PC-3 (cell line): ENCODE data around the gene SIM2. TPM values are rescaled to one million over a fixed set of nuclear protein-coding genes. Genes with fewer than 3 reads are reported as not detected.
A peak's percentile ranks its signal among the peaks of the same experiment; 100 is the strongest.

ENCODE experiments used
- ATAC-seq: fragments of 200-7000 bp; cut with Tn5 transposase; 2 replicates; pipeline ENCODE4 v1.9.1; 2020; ENCODE audit warnings: mild to moderate bottlenecking, moderate library complexity
- BruUV-seq: library from RNA; stranded (reverse); fragments of 400-500 nt; replicated peaks from 2 replicates; lab custom pipeline; 2021; lab: Mats Ljungman, UMichigan
- CTCF ChIA-PET: fragments of 300-600 bp; sonication (Branson Sonifier 250); formaldehyde crosslinking; loops from one replicate; lab custom pipeline; 2022; ENCODE audit warnings: antibody characterized with exemption; lab: Charles Lee
- POLR2A ChIA-PET: fragments of 300-600 bp; sonication (Branson Sonifier 250); formaldehyde crosslinking; loops from one replicate; lab custom pipeline; 2022; ENCODE audit warnings: antibody characterized with exemption; ENCODE audit not compliant: unreplicated experiment; lab: Charles Lee
- DNase-seq: peaks from one replicate; pipeline ENCODE4 v3.0.0-alpha.2; 2015
- H2AFZ ChIP-seq: fragments of 300-600 bp; sonication (generic); 2 replicates; pipeline ENCODE4 v1.6.0; 2016; ENCODE audit warnings: antibody characterized with exemption, low read length
- H3F3A ChIP-seq: fragments of 300-600 bp; sonication (generic); one replicate; pipeline ENCODE4 v1.6.0; 2017; ENCODE audit warnings: antibody characterized with exemption, low read length, control low read depth, mild to moderate bottlenecking; ENCODE audit not compliant: unreplicated experiment
- H3K27ac ChIP-seq: fragments of 300-600 bp; sonication (generic); 2 replicates; pipeline ENCODE4 v1.5.1; 2016; ENCODE audit warnings: mild to moderate bottlenecking, low read length
- H3K27me3 ChIP-seq: fragments of 300-600 bp; sonication (generic); 2 replicates; pipeline ENCODE4 v1.6.1; 2016; ENCODE audit warnings: low read length, mixed read lengths
- H3K36me3 ChIP-seq: fragments of 300-600 bp; sonication (generic); 2 replicates; pipeline ENCODE4 v1.6.1; 2016; ENCODE audit warnings: low read depth, mixed run types, low read length, mixed read lengths
- H3K4me1 ChIP-seq: fragments of 300-600 bp; sonication (generic); 2 replicates; pipeline ENCODE4 v1.5.1; 2016; ENCODE audit warnings: low read length; ENCODE audit not compliant: insufficient read depth
- H3K4me2 ChIP-seq: fragments of 300-600 bp; sonication (generic); 2 replicates; pipeline ENCODE4 v1.6.0; 2016; ENCODE audit warnings: low read length
- H3K4me3 ChIP-seq: fragments of 300-600 bp; sonication (generic); 2 replicates; pipeline ENCODE4 v1.5.1; 2016; ENCODE audit warnings: mild to moderate bottlenecking, low read length, mixed read lengths
- H3K79me2 ChIP-seq: fragments of 300-600 bp; sonication (generic); 2 replicates; pipeline ENCODE4 v1.6.1; 2017; ENCODE audit warnings: low read length, mixed read lengths
- H3K9ac ChIP-seq: fragments of 300-600 bp; sonication (generic); 2 replicates; pipeline ENCODE4 v1.6.0; 2016; ENCODE audit warnings: mild to moderate bottlenecking, low read length
- H3K9me2 ChIP-seq: fragments of 300-600 bp; sonication (generic); replicated peaks from 2 replicates; pipeline ENCODE4 v1.6.1; 2016; ENCODE audit warnings: mixed run types, low read length, mixed read lengths
- H3K9me3 ChIP-seq: fragments of 300-600 bp; sonication (generic); 2 replicates; pipeline ENCODE4 v1.6.1; 2016; ENCODE audit warnings: low read length, mixed read lengths
- H4K20me1 ChIP-seq: fragments of 300-600 bp; sonication (generic); 2 replicates; pipeline ENCODE4 v1.6.1; 2016; ENCODE audit warnings: low read length, mixed read lengths
- CTCF ChIP-seq: fragments of 300-600 bp; sonication (generic); conservative IDR thresholded peaks from 2 replicates; pipeline ENCODE4 v1.5.1; 2017; ENCODE audit warnings: antibody characterized with exemption, low read depth, mild to moderate bottlenecking, low read length
- EZH2 ChIP-seq: fragments of 300-600 bp; sonication (generic); IDR thresholded peaks from one replicate; pipeline ENCODE4 v1.6.1; 2017; ENCODE audit warnings: antibody characterized with exemption, mild to moderate bottlenecking, low read length; ENCODE audit not compliant: unreplicated experiment
- EZH2phosphoT487 ChIP-seq: fragments of 300-600 bp; sonication (generic); IDR thresholded peaks from 2 replicates; pipeline ENCODE4 v1.6.1; 2018; ENCODE audit warnings: mild to moderate bottlenecking, antibody characterized with exemption, low read length, borderline replicate concordance
- intact Hi-C: fragments of 100-400 bp; cut with micrococcal nuclease; formaldehyde crosslinking; loops from 2 replicates; pipeline ENCODE4 v1.9.0; 2023
- total RNA-seq: library from RNA; depleted of rRNA; stranded (reverse); fragments of >200 nt; gene quantifications from 2 replicates; pipeline ENCODE4 v1.2.3, GENCODE V29; 2014

SIM2 gene
- total RNA-seq, 1 experiment from 2014 or later, result 71.2 TPM

- BruUV-seq, result no TSS peak
- ChIA-PET POLR2A (no interaction called here), CTCF (no interaction called here)
- no peaks in the 10 kb centered on the region for H3K79me2 ChIP-seq
- H4K20me1 ChIP-seq, result no peaks in the 10 kb centered on the region
- ATAC-seq (no peak), DNase-seq (no peak)
- H3K4me1 ChIP-seq, result peaks cover 9% of the 10 kb centered on the region; the same call in 1 of the 2 replicates
- intact Hi-C loops, result no loop called here
- H3F3A ChIP-seq, result no peaks in the 10 kb centered on the region
- no peaks in the 10 kb centered on the region for H3K36me3 ChIP-seq
- no peak overlapping the region for H2AFZ ChIP-seq
- no peaks in the 10 kb centered on the region for H3K9me2 ChIP-seq
- no peak for TF ChIP-seq EZH2phosphoT487
- no peak for TF ChIP-seq EZH2
- no peak for TF ChIP-seq CTCF
- no peaks in the 10 kb centered on the region for H3K27me3 ChIP-seq
- no peak overlapping the region for H3K4me3 ChIP-seq
- no peak overlapping the region for H3K9ac ChIP-seq
- no peak overlapping the region for H3K27ac ChIP-seq
- H3K4me2 ChIP-seq, result no peak overlapping the region
- H3K9me3 ChIP-seq, result no peaks in the 10 kb centered on the region
Measured at GRCh38 chr21:36768496-36768895, 69.6 kb downstream of the SIM2 start.

GRCh38 chr21:36769051-36769839, 70.3 kb downstream of the SIM2 start:
- H3K4me2 ChIP-seq, result no peak overlapping the region
- CTCF ChIA-PET, result no interaction called here
- no peak overlapping the region for H3K9ac ChIP-seq
- no peaks in the 10 kb centered on the region for H3F3A ChIP-seq
- DNase-seq, result no peak
- no peak overlapping the region for H3K27ac ChIP-seq
- BruUV-seq, result no TSS peak
- no peaks in the 10 kb centered on the region for H3K9me3 ChIP-seq
- TF ChIP-seq CTCF (no peak), EZH2phosphoT487 (no peak), EZH2 (no peak)
- H2AFZ ChIP-seq, result no peak overlapping the region
- no peaks in the 10 kb centered on the region for H3K36me3 ChIP-seq
- H3K9me2 ChIP-seq, result no peaks in the 10 kb centered on the region
- POLR2A ChIA-PET, result no interaction called here
- H3K27me3 ChIP-seq, result no peaks in the 10 kb centered on the region
- no peaks in the 10 kb centered on the region for H3K79me2 ChIP-seq
- intact Hi-C loops, result no loop called here
- no peaks in the 10 kb centered on the region for H4K20me1 ChIP-seq
- no peak for ATAC-seq
- peaks cover 12% of the 10 kb centered on the region; the same call in 1 of the 2 replicates for H3K4me1 ChIP-seq
- no peak overlapping the region for H3K4me3 ChIP-seq

- H3K9me2 ChIP-seq, result no peaks in the 10 kb centered on the region
- no peak overlapping the region for H3K4me3 ChIP-seq
- intact Hi-C loops, result no loop called here
- no TSS peak for BruUV-seq
- H3K27ac ChIP-seq, result no peak overlapping the region
- peak; percentile 82 for DNase-seq
- ATAC-seq, result peak; percentile 94
- H3K79me2 ChIP-seq, result no peaks in the 10 kb centered on the region
- H4K20me1 ChIP-seq, result no peaks in the 10 kb centered on the region
- H3K27me3 ChIP-seq, result no peaks in the 10 kb centered on the region
- no peak overlapping the region for H3K4me2 ChIP-seq
- H3K36me3 ChIP-seq, result no peaks in the 10 kb centered on the region
- CTCF ChIA-PET, result interaction anchor here (0.6 kb wide), 1 partner anchor 8 kb away, joined by 4 read pairs; no protein-coding TSS in a partner anchor
- TF ChIP-seq EZH2 (no peak), EZH2phosphoT487 (no peak), CTCF (no peak)
- H3K4me1 ChIP-seq, result peaks cover 12% of the 10 kb centered on the region; the same call in 1 of the 2 replicates
- H2AFZ ChIP-seq, result no peak overlapping the region
- POLR2A ChIA-PET, result no interaction called here
- no peak overlapping the region for H3K9ac ChIP-seq
- no peaks in the 10 kb centered on the region for H3F3A ChIP-seq
- no peaks in the 10 kb centered on the region for H3K9me3 ChIP-seq
Measured at GRCh38 chr21:36773117-36773516, 74.2 kb downstream of the SIM2 start.
